Endothelial cell of umbilical vein (primary cell): ENCODE results near the gene CLTB. TPM values are rescaled to one million over a fixed set of nuclear protein-coding genes. Genes with fewer than 3 reads are reported as not detected.

ENCODE experiments used
- BruUV-seq: library from RNA; stranded (reverse); fragments of 400-500 nt; replicated peaks from 2 replicates; lab custom pipeline; 2021; lab: Mats Ljungman, UMichigan
- CTCF ChIA-PET: fragments of 300-600, 350-600 bp; sonication (Branson Sonifier 250); formaldehyde crosslinking; loops from one replicate; lab custom pipeline; 2021; ENCODE audit warnings: antibody characterized with exemption, inconsistent platforms; lab: Charles Lee
- POLR2A ChIA-PET: fragments of 300-600, 350-600 bp; sonication (Branson Sonifier 250); formaldehyde crosslinking; loops from one replicate; lab custom pipeline; 2021; ENCODE audit warnings: antibody characterized with exemption, inconsistent platforms; lab: Charles Lee
- DNase-seq: peaks from one replicate; pipeline ENCODE4 v3.0.0-alpha.2; 2011; ENCODE audit warnings: low read depth, low spot score
- FAIRE-seq: peaks from 2 replicates; lab custom pipeline; 2011; peaks lifted over from hg19 to GRCh38; lab: Jason Lieb, UNC
- H2AFZ ChIP-seq: 2 replicates; pipeline ENCODE4 v1.6.0; 2012; ENCODE audit warnings: low read depth, low read length, control low read depth, inconsistent platforms
- H3K27ac ChIP-seq: 2 replicates; pipeline ENCODE4 v1.5.1; 2011; ENCODE audit warnings: low read depth, mild to moderate bottlenecking, control low read depth, low read length, moderate library complexity; ENCODE audit not compliant: insufficient read depth
- H3K27me3 ChIP-seq, 2 experiments: 2 replicates each; pipeline versions ENCODE4 v1.6.0 to v1.6.1; 2011; ENCODE audit warnings: low read length in 2 of 2, mixed read lengths in 1 of 2; ENCODE audit not compliant: control insufficient read depth in 2 of 2, insufficient read depth in 2 of 2
- H3K36me3 ChIP-seq, 2 experiments: 2 replicates in 1 of 2; 3 replicates in 1 of 2; pipeline ENCODE4 v1.5.1; 2011; ENCODE audit warnings: low read length in 2 of 2, mild to moderate bottlenecking in 1 of 2, moderate library complexity in 1 of 2; ENCODE audit not compliant: control insufficient read depth in 2 of 2, insufficient read depth in 2 of 2; ENCODE audit errors: extremely low read depth in 1 of 2
- H3K4me1 ChIP-seq: 3 replicates; pipeline ENCODE4 v1.5.1; 2011; ENCODE audit warnings: mild to moderate bottlenecking, low read length; ENCODE audit not compliant: control insufficient read depth, insufficient read depth; ENCODE audit errors: extremely low read depth
- H3K4me2 ChIP-seq: 2 replicates; pipeline ENCODE4 v1.6.1; 2011; ENCODE audit warnings: low read length, control low read depth, mixed read lengths; ENCODE audit not compliant: insufficient read depth
- H3K4me3 ChIP-seq, 3 experiments: fragments of 200-600 bp in 1 of 3; sonication (generic), shearing (Covaris generic) in 1 of 3; replicated peaks in 1 of 3; 2 replicates each; pipeline ENCODE4 v1.5.1; 2011 to 2016; ENCODE audit warnings: control low read depth in 3 of 3, low read length in 3 of 3, mild to moderate bottlenecking in 2 of 3, inconsistent platforms in 1 of 3, low read depth in 1 of 3, moderate library complexity in 1 of 3; ENCODE audit not compliant: insufficient read depth in 1 of 3
- H3K79me2 ChIP-seq: 2 replicates; pipeline ENCODE4 v1.6.0; 2012; ENCODE audit warnings: low read length, inconsistent platforms; ENCODE audit not compliant: control insufficient read depth, insufficient read depth
- H3K9ac ChIP-seq: replicated peaks from 2 replicates; pipeline ENCODE3; 2011; ENCODE audit warnings: low read length, control low read depth; ENCODE audit not compliant: insufficient read depth; ENCODE audit errors: extremely low read depth
- H3K9me1 ChIP-seq: replicated peaks from 3 replicates; pipeline ENCODE4 v1.6.0; 2011; ENCODE audit warnings: mild to moderate bottlenecking, low read length; ENCODE audit not compliant: control insufficient read depth, insufficient read depth; ENCODE audit errors: extremely low read depth
- H3K9me3 ChIP-seq: replicated peaks from 2 replicates; pipeline ENCODE4 v1.5.1; 2012; ENCODE audit warnings: low read length, inconsistent platforms; ENCODE audit not compliant: control insufficient read depth, insufficient read depth
- H4K20me1 ChIP-seq: replicated peaks from 2 replicates; pipeline ENCODE3; 2011; ENCODE audit warnings: mild to moderate bottlenecking, low read length; ENCODE audit not compliant: control insufficient read depth, insufficient read depth; ENCODE audit errors: extremely low read depth
- CTCF ChIP-seq, 2 donors: IDR thresholded peaks; 1 replicate in 1 of 2; 2 replicates in 1 of 2; pipeline ENCODE4 v1.5.1; 2011; ENCODE audit warnings: low read length in 2 of 2, mild to moderate bottlenecking in 2 of 2, moderate library complexity in 2 of 2, control low read depth in 1 of 2, inconsistent platforms in 1 of 2, low read depth in 1 of 2; ENCODE audit not compliant: insufficient read depth in 1 of 2; ENCODE audit errors: extremely low read depth in 1 of 2
- EZH2 ChIP-seq: IDR thresholded peaks from 2 replicates; pipeline ENCODE4 v1.6.1; 2012; ENCODE audit warnings: borderline replicate concordance, low read depth, mild to moderate bottlenecking, moderate library complexity, low read length, inconsistent platforms; ENCODE audit not compliant: severe bottlenecking
- FOS ChIP-seq: IDR thresholded peaks from 2 replicates; pipeline ENCODE4 v1.6.1; 2011; ENCODE audit warnings: mild to moderate bottlenecking, low read length, moderate library complexity, borderline replicate concordance; ENCODE audit not compliant: insufficient read depth
- GATA2 ChIP-seq: IDR thresholded peaks from 2 replicates; pipeline ENCODE4 v1.7.0; 2011; ENCODE audit warnings: low read depth, mild to moderate bottlenecking, moderate library complexity, mixed read lengths, low read length; ENCODE audit not compliant: insufficient read length, insufficient read depth
- JUN ChIP-seq: IDR thresholded peaks from 2 replicates; pipeline ENCODE4 v1.6.1; 2011; ENCODE audit warnings: borderline replicate concordance, low read depth; ENCODE audit not compliant: insufficient read length, insufficient read depth
- MAX ChIP-seq: IDR thresholded peaks from 2 replicates; pipeline ENCODE4 v1.6.1; 2011; ENCODE audit not compliant: insufficient read depth, insufficient read length
- MYC ChIP-seq: IDR thresholded peaks from one replicate; pipeline ENCODE4 v1.6.1; 2011; ENCODE audit warnings: mild to moderate bottlenecking, low read depth, low read length
- POLR2A ChIP-seq: IDR thresholded peaks from 2 replicates; pipeline ENCODE4 v1.6.1; 2012; ENCODE audit warnings: low read depth, mild to moderate bottlenecking, control low read depth, low read length
- POLR2AphosphoS5 ChIP-seq: IDR thresholded peaks from 2 replicates; pipeline ENCODE4 v1.6.1; 2012; ENCODE audit warnings: low read depth, mild to moderate bottlenecking, control low read depth, low read length, moderate library complexity; ENCODE audit not compliant: insufficient read depth
- dilution Hi-C: fragments of 300-500 bp; cut with MboI; formaldehyde crosslinking; loops from one replicate; pipeline ENCODE4 v1.15.0; 2019; ENCODE audit warnings: low sequenced_read_pairs; ENCODE audit not compliant: extremely low pct_ligation_motif_present
- intact Hi-C: fragments of 100-400 bp; cut with micrococcal nuclease; formaldehyde crosslinking; loops from one replicate; pipeline ENCODE4 v1.10.0; 2022
- polyA plus RNA-seq, 4 experiments: library from polyadenylated mRNA; depleted of rRNA in 3 of 4; stranded (reverse) in 3 of 4; unstranded in 1 of 4; fragments of >200 nt; gene quantifications; 2 replicates each; pipeline versions ENCODE4 v1.2.1 to v1.2.3, GENCODE V29; 2011 to 2012; ENCODE audit warnings: missing spikeins in 1 of 4
- total RNA-seq: library from RNA; stranded (reverse); gene quantifications from 2 replicates; pipeline ENCODE4 v1.2.3, GENCODE V29; 2021

The CLTB gene
- total and polyA plus RNA-seq, 2 donors (not counting 3 experiments of a cell fraction or from before 2014, with no cell fraction given) = 73.2 to 111 TPM

- CTCF ChIA-PET = interaction anchor here (1.6 kb wide), 1 partner anchor 136 kb away, joined by 3 read pairs; no protein-coding TSS in a partner anchor
- POLR2A ChIA-PET = no interaction called here
Observed at GRCh38 chr5:176406436-176407052, 9.8 kb downstream of the CLTB start.

More at GRCh38 chr5:176406436-176407052, 9.8 kb downstream of the CLTB start:
- H3K4me2 ChIP-seq = no peak overlapping the region
- TF ChIP-seq GATA2 (no peak), EZH2 (no peak), FOS (no peak), CTCF (IDR thresholded peaks at IDR 0.05; ENCODE audit: extremely low read depth in 1 of 2, insufficient read depth in 1 of 2, low read depth in 1 of 2, low read length in 2 of 2) (no peak), MAX (no peak), POLR2AphosphoS5 (no peak), JUN (no peak), MYC (no peak), POLR2A (no peak)
- H3K9me3 ChIP-seq = no peaks in the 10 kb centered on the region
- H3K79me2 ChIP-seq = peaks cover 1% of the 10 kb centered on the region
- intact Hi-C loops (no loop called here), dilution Hi-C loops (no loop called here)
- no peak for FAIRE-seq
- no peaks in the 10 kb centered on the region for H4K20me1 ChIP-seq
- no peak overlapping the region for H2AFZ ChIP-seq
- H3K4me3 ChIP-seq = no peak overlapping the region
- H3K27ac ChIP-seq = no peak overlapping the region
- DNase-seq = no peak
- H3K9me1 ChIP-seq = no peaks in the 10 kb centered on the region
- H3K4me1 ChIP-seq = no peaks in the 10 kb centered on the region
- no peaks in the 10 kb centered on the region for H3K27me3 ChIP-seq
- H3K9ac ChIP-seq = no peak overlapping the region
- no TSS peak for BruUV-seq
- peaks cover 3 to 13% of the 10 kb centered on the region in 2 experiments for H3K36me3 ChIP-seq
